ENCODE data around the gene MPO.

The MPO gene

GRCh38 chr17:58229881-58230280 is 50.9 kb downstream of the MPO start:
- DNase-seq (ENCODE audit: low read depth): no peak
- TF ChIP-seq, protein P1, sequence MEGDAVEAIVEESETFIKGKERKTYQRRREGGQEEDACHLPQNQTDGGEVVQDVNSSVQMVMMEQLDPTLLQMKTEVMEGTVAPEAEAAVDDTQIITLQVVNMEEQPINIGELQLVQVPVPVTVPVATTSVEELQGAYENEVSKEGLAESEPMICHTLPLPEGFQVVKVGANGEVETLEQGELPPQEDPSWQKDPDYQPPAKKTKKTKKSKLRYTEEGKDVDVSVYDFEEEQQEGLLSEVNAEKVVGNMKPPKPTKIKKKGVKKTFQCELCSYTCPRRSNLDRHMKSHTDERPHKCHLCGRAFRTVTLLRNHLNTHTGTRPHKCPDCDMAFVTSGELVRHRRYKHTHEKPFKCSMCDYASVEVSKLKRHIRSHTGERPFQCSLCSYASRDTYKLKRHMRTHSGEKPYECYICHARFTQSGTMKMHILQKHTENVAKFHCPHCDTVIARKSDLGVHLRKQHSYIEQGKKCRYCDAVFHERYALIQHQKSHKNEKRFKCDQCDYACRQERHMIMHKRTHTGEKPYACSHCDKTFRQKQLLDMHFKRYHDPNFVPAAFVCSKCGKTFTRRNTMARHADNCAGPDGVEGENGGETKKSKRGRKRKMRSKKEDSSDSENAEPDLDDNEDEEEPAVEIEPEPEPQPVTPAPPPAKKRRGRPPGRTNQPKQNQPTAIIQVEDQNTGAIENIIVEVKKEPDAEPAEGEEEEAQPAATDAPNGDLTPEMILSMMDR (conservative IDR thresholded peaks at IDR 0.05; ENCODE audit: low read depth, low read length): no peak
- H3K4me3 ChIP-seq (ENCODE audit: low read length): no peak overlapping the region

- TF ChIP-seq, protein P1 (conservative IDR thresholded peaks at IDR 0.05; ENCODE audit: low read depth, low read length): peak; percentile 3
Measured at GRCh38 chr17:58229384-58229783, 51.4 kb downstream of the MPO start.

GRCh38 chr17:58228679-58229078 is 52.1 kb downstream of the MPO start:
- TF ChIP-seq, protein P1 (conservative IDR thresholded peaks at IDR 0.05; ENCODE audit: low read depth, low read length): no peak
- DNase-seq (ENCODE audit: low read depth): no peak
- no peak overlapping the region for H3K4me3 ChIP-seq (ENCODE audit: low read length)

More at GRCh38 chr17:58229384-58229783, 51.4 kb downstream of the MPO start:
- H3K4me3 ChIP-seq (ENCODE audit: low read length): no peak overlapping the region
- no peak for DNase-seq (ENCODE audit: low read depth)

GRCh38 chr17:58227733-58228132 is 53.0 kb downstream of the MPO start:
- no peak overlapping the region for H3K4me3 ChIP-seq (ENCODE audit: low read length)
- no peak for DNase-seq (ENCODE audit: low read depth)
- TF ChIP-seq, protein P1 (conservative IDR thresholded peaks at IDR 0.05; ENCODE audit: low read depth, low read length): no peak

- no peak overlapping the region for H3K4me3 ChIP-seq (ENCODE audit: low read length)
- TF ChIP-seq, protein P1 (conservative IDR thresholded peaks at IDR 0.05; ENCODE audit: low read depth, low read length): no peak
- DNase-seq (ENCODE audit: low read depth): peak; percentile 39
Measured at GRCh38 chr17:58224315-58224714, 56.4 kb downstream of the MPO start.
